HG02763 (cell line): ENCODE data around the gene FIBIN.
"Not testable (repeated sequence)": the region's sequence is repeated elsewhere in the genome, so short reads cannot be mapped to it uniquely, and the experiment has no call there.

ENCODE experiments used
- ATAC-seq: cut with Tn5 transposase; IDR thresholded peaks from one replicate; pipeline ENCODE4 v1.9.1; 2021; ENCODE audit warnings: mild to moderate bottlenecking, moderate library complexity; ENCODE audit not compliant: unreplicated experiment

Gene FIBIN

GRCh38 chr11:26993965-26994457 lies at the start of gene FIBIN:
FIBIN (plus strand) TSS chr11:26994112; CDS start chr11:26994527, 415 bp downstream.
- ATAC-seq = no peak

DNA sequence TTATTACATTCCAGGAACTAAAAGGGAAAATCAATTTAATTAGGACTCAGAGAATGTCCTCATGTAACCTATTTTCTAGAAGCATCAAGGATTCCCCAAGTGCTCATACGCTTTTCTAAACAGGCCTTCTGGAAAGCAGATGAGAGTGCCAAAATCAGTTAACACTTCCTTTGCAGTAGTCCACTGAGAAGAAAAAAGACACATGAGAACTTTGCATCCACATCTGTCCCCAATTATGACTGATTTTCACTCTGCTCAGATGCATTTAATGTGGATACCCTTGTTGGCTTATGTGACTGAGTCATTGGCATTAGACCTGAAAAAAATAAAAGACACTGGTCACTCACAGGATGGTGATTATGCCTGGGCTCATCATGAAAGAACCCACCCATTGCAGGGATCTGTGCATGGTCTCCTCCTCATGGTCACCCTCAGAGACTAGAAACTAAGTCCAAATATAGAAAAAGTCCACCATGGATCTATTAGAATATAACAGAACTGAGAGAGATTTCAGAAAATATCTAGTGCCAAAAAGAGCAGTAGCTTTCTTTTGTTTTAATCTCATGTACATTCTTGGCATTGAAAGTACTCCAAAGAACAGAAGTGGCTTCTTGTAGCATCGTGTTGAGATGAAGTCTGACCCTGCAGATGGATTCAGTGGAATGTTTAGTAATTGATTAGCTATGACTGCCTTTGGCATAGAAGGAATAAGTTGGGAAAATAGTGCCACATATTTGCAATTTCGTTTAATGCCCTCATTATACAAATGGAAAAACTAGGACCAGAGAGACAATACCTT lies 48.8 kb upstream of the FIBIN start:
- no peak for ATAC-seq

DNA sequence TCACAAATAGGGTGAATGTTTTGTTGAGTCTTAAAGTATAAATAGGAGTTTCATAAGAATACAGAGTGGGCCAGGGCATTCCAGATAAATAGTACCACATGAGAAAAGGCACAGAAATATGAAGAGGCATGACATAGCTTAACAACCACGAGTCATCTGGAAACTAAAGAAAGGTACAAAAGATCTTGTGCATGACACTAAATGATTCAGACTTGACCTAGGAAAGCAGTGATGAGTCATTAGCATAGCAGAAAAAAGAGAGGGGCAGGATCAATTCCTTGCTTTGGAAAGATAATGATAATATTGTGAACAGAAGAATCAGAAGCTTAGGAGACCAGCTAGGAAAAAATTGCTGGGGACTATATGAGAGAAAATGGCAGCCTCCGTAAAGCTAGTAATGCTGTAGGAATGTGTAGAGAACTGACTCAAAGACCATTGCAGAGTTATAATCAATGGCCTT lies 47.6 kb upstream of the FIBIN start:
- no peak for ATAC-seq

DNA sequence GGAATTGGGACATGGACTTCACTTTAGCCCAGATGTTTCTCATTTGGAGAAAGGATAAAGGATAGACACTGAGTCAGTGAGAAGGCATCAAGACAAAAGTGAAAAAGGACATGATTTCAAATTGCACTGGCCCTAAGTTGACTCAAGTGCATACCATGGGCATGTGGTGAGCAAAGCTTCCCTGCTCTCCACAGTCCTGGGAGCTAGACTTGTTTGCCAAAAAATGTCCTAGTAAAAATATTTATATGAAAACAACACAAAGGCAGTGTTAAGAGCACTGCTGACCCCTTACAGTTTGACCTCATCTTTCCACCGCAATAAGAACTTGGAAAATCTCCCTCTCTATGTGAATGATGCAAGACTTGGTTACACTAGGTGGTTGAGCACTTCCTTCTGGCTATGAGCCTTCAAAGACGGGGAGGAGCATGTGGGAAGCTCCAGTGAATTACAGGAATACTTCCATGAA lies 46.5 kb upstream of the FIBIN start:
- no peak for ATAC-seq

- no peak for ATAC-seq
Observed at GRCh38 chr11:26947904-26948639, 45.8 kb upstream of the FIBIN start.

GRCh38 chr11:26948881-26949280 lies 45.0 kb upstream of the FIBIN start:
- no peak for ATAC-seq

DNA sequence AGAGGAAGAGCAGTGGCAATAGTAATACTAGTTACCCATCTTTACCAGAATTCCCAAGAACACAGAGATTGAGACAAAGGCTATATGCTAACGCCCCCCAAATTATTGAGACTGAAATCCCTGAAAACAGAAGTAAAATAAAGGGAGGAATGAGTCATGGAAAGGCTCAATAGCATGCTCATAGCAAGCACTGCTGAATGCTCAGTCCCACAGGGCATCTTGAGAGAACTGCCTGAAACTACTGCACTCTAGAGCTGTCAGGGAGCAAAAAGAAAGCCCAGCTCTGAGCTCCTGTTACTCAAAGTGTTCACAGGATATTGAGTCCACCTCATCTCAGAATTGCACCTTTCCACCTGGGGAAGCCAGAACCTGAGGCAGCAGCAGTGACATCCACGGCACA lies 44.1 kb upstream of the FIBIN start:
- ATAC-seq = no peak

DNA sequence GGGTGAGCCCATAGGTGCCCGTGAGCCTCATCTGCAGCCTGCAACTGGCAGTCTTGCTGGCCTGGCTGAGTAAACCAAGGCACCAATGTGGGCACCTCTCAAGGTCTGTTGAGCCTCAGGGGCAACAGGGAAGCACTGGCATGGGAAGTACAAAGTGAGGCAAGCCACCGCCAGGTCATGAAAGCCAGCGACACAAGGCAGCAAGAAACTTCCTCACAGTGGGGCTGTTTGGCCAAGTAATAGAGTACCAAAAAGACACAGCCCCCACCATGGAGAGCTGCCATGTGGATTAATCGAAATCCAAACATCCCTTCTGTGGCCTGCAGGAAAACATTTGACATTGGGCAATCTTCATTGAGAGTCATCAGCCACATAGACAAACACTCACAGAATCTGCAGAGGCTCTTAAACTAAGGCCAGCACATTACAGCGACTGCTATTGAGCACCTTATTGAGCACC lies 43.6 kb upstream of the FIBIN start:
- no peak for ATAC-seq

DNA sequence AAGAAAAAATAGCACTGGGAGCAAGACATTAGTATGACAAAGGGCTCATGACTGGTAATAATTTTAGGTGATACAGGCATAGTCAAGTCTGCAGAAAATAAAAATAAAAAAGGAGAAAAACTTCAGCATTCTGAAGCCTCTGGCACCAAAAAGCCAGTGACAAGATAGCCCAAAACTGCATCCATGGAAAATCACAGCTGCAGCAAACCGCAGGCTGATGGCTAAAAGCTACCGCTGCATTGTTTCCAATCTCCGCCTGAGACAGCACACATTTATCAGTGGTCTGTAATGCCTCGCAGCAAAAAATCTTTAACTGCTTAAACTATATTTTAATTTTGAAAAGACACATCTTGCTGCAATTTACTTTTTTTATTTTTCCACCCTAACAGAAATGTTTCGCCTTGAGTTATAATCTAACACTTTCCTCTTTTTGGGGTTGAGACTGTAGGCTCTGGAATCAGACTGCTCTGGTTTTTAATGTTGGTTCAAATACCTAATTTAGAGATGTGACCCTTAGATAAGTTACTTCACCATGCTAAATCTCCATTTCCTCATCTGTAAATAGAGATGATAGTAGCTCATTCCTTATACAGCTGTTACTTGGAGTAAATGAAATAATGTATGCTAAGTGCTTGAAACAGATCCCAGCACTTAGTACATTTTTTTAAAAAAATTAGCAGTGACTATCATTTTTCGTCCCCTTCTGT lies 42.0 kb upstream of the FIBIN start:
- ATAC-seq = no peak

- no peak for ATAC-seq
Observed at GRCh38 chr11:26953770-26954392, 40.0 kb upstream of the FIBIN start.

DNA sequence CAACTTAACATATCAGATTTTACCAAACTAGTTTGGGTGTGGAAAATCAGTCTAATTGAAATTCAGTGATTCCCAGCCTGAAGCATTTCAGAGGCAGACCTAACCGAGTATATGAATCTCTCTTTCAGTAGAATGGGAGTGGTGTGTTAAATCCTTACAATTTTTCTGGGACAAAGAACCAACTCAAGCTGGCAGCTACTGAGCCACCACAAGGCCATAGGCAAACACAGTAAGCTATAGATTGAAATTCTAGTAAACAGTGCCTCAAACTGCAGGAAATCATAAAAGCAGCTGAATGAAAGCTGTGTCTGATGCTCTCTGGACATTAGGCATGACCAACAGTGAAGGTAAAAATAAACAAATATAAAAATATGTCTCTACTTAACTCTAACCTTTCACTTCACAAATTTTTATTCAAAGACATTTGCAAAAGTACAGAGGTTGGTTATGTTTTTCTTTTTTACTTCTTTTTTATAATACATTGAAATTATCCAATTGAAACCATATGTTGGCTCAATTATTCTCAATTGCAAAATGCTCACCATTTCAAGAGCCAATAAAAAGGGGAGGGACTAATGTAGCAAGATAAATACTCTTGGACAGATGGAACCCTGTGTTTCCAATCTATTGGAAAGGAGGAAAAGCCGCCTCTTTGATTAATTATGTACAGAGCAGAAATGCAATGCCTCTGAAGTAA lies 35.8 kb upstream of the FIBIN start:
- no peak for ATAC-seq

- no peak for ATAC-seq
Observed at GRCh38 chr11:26958702-26959049, 35.2 kb upstream of the FIBIN start.

GRCh38 chr11:26960281-26960680 lies 33.6 kb upstream of the FIBIN start:
- ATAC-seq = no peak

- ATAC-seq = no peak
Observed at GRCh38 chr11:26963764-26964163, 30.1 kb upstream of the FIBIN start.

DNA sequence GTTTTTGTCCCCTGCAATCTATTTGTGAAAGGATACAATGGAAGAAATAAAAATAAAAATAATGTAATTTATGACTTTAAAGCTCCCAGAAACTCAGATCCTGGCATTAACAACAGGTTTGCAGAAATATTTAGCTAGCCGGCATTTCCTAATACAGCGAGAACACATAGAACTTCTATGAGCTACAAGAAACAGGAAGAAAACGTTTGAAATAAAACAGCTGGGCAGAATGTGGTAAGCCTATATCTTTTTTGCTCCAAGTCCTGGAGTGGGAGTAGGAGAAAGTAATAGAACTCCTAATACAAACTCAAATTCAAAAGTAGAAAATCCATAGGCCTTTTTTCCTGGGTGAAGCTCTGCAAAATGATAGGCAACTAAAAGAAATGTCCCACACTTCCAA lies 29.6 kb upstream of the FIBIN start:
- ATAC-seq = no peak

- not testable (repeated sequence) for ATAC-seq
Observed at GRCh38 chr11:26964847-26965485, 28.9 kb upstream of the FIBIN start.

GRCh38 chr11:26971961-26972360 lies 22.0 kb upstream of the FIBIN start:
- no peak for ATAC-seq

DNA sequence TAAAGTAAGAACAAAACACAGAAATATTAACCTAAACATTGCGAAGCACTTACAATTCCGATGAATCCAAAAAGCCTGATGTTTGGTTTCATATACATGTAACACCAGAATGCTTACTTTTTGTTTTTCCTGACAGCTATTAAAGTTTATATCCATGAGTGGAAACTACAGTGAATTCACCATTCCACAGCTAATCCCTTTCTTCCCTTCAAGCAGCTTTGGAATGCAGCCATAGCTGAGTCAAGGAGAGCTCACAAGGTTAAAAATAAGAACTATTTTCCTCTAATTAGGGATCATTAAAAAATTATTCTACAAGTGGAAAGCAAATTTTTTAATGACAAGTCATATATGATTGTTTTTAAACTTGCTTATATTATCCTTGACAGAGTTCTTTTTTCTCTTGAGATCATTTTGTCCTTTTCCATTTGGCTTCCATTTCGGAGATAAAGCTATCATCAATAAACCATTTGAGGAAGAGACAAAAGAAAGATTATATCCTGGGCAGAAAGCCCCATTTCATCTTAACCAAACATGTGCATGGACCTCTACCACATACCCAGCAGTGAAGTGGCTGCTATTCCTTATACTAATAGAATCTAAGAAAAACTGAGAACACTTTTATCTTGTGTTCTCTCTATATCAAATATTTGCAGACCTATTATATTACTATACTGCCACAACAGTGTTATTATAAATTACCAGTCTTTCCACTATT lies 19.7 kb upstream of the FIBIN start:
- ATAC-seq = no peak

GRCh38 chr11:26974996-26975395 lies 18.9 kb upstream of the FIBIN start:
- no peak for ATAC-seq
